IPS-18c (cell line): ENCODE data around the gene EVA1A.
"Not testable (repeated sequence)": the region's sequence is repeated elsewhere in the genome, so short reads cannot be mapped to it uniquely, and the experiment has no call there.

Source experiments
- H3K4me3 ChIP-seq: 2 replicates; pipeline ENCODE4 v1.7.0; 2013; ENCODE audit warnings: low read depth, mild to moderate bottlenecking, low read length, moderate library complexity; ENCODE audit not compliant: insufficient read depth
- H3K9me3 ChIP-seq: one replicate; pipeline ENCODE4 v1.6.1; 2013; ENCODE audit warnings: mild to moderate bottlenecking, low read length, moderate library complexity; ENCODE audit not compliant: control insufficient read depth, insufficient read depth

The EVA1A gene

GRCh38 chr2:75486735-75487134 is 74.0 kb downstream of the EVA1A start:
- H3K9me3 ChIP-seq, H3K4me3 ChIP-seq: not testable (repeated sequence)

DNA sequence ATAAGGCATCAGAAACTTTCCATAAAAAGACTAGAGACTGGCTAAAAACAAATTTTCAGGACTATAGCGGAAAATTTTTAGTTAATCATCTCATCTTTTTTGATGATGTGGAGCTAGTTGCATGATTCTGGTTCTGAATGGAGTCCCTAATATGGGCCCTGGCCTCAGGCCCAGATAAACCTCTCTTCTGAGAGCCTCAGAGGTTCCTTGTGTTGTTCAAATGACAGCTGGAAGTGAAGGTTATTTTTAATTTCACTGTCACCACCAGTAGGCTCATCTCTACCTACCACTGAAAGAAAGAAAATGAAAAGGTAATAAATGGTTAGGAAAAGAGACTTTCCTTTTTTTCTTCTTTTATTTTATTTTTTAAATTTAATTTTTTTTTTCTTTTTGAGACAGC is 75.9 kb downstream of the EVA1A start:
- Histone ChIP-seq H3K9me3 (no peaks in the 10 kb centered on the region), H3K4me3 (no peak overlapping the region)

DNA sequence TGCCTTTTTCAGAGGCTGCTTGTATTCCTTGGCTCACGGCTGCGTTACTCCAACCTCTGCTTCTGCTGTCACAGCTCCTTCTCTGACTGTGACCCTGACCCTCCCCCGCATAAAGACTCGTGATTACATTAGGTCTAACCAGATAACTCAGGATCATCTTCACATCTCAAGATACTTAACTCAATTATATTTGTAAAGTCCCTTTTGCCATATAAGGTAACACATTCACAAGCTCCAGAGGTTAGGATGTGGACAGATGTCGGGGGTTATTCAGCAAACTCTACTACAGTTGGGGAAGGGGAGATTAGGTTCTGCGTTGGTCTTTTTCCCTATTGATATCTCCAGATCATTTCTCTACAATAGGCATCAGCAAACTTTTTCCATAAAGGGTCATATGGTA is 76.9 kb downstream of the EVA1A start:
- H3K9me3 ChIP-seq, result no peaks in the 10 kb centered on the region

GRCh38 chr2:75482398-75482797 is 78.3 kb downstream of the EVA1A start:
- H3K4me3 ChIP-seq, result no peak overlapping the region
- no peaks in the 10 kb centered on the region for H3K9me3 ChIP-seq

More for the DNA sequence above, 76.9 kb downstream of the EVA1A start:
- no peak overlapping the region for H3K4me3 ChIP-seq

- no peak overlapping the region for H3K4me3 ChIP-seq
- H3K9me3 ChIP-seq, result no peaks in the 10 kb centered on the region
Measured at GRCh38 chr2:75480971-75481836, 79.5 kb downstream of the EVA1A start.

- not testable (repeated sequence) for H3K9me3 ChIP-seq, H3K4me3 ChIP-seq
Measured at GRCh38 chr2:75477696-75478095, 83.0 kb downstream of the EVA1A start.

DNA sequence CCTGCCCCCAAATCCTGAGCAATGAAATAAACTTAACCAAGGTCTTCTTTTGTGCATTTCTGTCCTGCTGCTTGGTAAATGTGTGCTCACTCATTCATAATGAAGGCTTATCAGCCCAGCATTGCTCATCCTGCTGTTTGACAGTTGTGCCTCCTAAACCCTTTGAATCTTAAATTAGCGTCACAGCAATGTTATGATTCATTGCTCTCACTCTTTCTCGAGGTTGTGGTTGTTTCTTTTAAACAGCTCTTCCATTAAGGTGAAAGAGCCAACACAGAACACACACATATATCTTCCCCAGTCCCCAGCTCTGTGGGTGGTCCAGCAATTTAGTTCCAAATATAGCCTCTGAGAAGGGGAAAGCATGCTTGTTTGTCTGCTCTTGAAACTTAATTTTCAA is 84.0 kb downstream of the EVA1A start:
- H3K9me3 ChIP-seq, result peaks cover 2% of the 10 kb centered on the region
- no peak overlapping the region for H3K4me3 ChIP-seq

DNA sequence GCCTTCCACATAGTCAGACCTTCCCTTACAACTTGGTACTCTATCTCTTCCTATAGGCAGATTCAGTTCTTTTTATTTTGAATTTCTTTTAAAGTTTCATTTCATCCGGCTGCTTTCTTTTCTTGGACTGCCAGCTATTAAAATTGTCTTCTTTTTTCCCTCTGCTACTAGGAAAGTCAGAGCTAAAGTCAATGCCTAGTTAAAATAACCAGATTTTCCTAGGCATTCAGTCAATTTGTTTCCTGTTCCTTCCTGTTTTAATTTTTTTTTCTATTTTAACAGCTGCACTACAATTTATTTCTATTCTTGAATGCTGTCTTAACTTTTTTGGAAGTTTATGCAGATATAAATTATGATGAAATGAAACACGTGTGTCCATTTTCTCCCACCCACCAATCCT is 84.8 kb downstream of the EVA1A start:
- Histone ChIP-seq H3K9me3 (peaks cover 2% of the 10 kb centered on the region), H3K4me3 (no peak overlapping the region)

DNA sequence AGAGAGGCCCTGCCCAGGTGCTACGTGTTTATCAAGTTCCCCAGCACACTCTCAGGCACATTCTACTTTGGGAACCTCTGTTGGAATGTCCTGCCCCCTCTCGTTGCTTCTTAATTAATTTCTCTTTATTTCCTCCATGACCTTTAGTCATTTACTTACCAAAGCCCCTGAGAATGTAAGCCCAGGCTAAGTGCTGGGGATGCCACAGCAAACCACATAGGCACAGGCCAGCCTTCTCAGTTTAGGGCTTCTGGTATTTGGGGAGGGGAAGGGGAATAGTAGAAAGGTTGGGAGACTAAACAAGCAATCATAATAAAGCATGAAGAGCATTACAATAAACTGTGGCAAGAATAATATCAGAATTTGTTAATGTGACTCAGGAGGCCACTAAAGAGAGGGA is 85.7 kb downstream of the EVA1A start:
- Histone ChIP-seq H3K4me3 (no peak overlapping the region), H3K9me3 (peaks cover 2% of the 10 kb centered on the region)

GRCh38 chr2:75474115-75474514 is 86.6 kb downstream of the EVA1A start:
- no peak overlapping the region for H3K4me3 ChIP-seq
- peaks cover 2% of the 10 kb centered on the region for H3K9me3 ChIP-seq

DNA sequence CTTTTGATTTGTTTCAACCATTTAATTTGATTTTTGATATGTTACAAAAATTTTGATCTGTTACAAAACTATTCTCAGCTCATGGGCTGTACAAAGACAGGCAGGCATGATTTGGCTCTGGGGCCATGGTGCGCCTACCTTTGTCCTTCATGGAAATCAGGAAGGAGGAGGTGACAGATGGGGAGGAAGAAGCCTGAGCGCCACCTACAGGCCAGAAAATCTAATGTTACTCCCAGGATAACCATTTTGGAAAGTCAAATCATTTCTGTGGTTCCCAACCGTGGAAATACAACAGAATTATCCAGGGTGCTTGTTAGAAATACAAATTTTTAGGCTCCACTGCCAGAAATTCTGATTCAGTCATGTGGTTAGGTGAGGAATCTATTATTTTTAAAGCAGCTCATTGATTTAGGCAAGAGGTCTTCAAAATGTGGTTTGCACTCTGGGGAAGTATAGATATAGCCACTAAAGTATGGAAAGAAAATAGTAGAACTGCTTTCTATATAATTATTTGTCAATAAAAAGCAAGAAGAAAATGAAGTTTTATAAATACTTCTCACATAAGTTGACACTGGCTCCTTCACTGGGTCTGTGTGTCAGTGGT is 93.9 kb downstream of the EVA1A start:
- Histone ChIP-seq H3K9me3 (no peaks in the 10 kb centered on the region), H3K4me3 (no peak overlapping the region)

DNA sequence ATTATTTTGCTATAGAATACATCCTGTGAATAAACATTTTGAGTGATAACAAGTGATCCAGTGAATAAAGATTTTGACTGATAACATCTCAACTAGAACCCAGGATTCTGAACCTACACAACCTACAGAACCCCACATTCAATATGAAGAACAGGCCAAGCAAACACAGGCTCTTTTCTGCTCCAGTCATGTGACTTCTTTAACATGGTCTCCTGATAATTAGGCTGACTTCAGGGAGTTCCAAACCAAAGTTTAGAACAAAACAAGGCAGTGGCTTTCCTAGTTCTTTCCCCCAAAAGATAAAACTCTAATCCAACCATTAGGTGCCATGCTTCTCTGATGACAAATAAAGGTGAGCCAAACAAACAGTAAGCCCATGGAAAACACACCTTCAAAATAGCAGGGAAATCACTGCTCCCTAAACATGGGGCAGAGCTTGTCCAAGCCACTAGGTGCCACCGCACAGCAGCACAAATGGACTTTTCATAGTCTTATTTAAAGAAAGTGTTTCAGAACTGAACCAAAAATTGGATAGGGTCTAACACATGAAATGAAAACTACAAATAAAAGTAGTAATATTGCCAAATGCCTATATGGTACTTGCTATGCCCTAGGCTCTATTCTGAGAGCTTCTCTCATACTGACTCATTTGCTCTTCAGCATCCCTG is 95.3 kb downstream of the EVA1A start:
- Histone ChIP-seq H3K4me3 (no peak overlapping the region), H3K9me3 (no peaks in the 10 kb centered on the region)

GRCh38 chr2:75464348-75464946 is 96.3 kb downstream of the EVA1A start:
- Histone ChIP-seq H3K9me3 (no peaks in the 10 kb centered on the region), H3K4me3 (no peak overlapping the region)

DNA sequence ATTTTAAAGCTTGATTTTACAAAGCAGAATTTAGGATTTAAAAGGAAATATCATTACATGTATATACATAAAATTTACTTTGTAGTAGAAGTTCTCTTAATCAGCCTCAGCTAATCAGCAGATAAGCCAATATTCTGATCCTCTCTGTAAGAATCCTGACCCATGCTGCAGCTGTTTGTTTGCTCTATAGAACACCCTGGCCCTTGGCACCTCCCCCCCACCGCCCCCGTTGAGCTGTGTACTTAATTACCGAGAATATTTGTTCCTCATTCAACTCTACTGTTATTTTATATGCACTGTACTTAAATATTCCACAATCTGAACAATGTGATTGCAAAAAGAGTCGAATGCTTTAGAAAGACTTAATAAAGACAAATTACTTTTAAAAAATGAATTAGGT is 98.0 kb downstream of the EVA1A start:
- Histone ChIP-seq H3K4me3 (no peak overlapping the region), H3K9me3 (no peaks in the 10 kb centered on the region)

DNA sequence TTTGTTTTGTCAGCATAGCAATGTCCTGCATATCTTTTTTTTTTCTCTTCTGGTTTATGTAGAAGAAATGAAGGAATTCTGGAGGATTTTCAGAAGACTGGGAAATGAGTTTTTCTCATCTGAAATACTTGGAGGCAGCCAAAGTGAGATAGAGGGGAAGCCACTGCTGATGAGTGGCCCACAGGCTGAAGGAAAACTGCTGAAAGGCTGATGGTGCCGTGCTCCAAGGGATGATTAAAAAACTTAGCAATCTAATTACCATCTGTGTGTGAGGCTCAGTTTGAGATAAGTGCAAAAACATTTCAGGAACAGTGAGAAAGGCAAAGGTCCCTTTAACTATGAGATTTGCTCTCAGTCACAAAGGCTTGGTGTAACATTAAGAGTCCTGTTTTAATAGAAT is 98.5 kb downstream of the EVA1A start:
- Histone ChIP-seq H3K9me3 (no peaks in the 10 kb centered on the region), H3K4me3 (no peak overlapping the region)

DNA sequence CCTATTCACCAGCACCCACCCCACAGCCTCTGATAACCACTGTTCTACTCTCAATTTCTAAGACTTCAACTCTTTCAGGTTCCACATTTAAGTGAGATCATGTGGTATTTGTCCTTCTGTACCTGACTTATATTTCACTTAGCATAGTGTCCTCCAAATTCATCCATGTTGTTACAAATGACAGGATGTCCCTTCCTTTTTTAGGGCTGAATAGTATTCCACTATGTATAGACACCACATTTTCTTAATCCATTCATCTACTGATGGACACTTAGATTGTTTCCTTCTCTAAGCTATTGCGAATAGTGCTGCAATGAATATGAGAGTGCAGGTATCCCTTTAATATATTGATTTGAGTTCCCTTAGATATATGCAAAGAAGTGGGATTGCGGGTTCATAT is 100.1 kb downstream of the EVA1A start:
- no peaks in the 10 kb centered on the region for H3K9me3 ChIP-seq
- no peak overlapping the region for H3K4me3 ChIP-seq

DNA sequence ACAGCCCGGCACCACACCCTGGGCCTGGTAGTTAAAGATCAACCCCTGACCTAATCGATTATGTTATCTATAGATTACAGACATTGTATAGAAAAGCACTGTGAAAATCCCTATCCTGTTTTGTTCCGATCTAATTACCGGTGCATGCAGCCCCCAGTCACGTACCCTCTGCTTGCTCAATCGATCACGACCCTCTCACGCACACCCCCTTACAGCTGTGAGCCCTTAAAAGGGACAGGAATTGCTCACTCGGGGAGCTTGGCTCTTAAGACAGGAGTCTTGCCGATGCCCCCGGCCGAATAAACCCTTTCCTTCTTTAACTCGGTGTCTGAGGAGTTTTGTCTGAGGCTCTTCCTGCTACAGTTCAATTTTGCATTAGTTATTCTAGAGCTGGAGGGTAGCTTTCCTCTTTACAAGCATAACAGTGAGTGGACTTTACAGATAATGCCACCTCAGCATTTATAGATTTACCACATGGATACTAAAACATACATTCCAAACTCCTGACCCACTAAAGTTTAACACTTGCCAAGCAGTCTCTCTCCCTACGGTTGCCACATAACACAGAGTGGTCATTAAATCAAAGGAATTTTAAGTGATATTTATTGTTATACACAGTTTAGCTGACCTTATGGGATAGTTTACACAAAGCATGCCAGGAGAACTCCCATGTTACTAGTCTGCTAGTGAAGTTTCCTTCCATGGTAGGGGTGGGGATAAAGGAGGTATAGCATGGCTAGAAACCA is 101.0 kb downstream of the EVA1A start:
- no peaks in the 10 kb centered on the region for H3K9me3 ChIP-seq
- no peak overlapping the region for H3K4me3 ChIP-seq
